ENCODE results near the gene DUS1L.

The DUS1L gene

DNA sequence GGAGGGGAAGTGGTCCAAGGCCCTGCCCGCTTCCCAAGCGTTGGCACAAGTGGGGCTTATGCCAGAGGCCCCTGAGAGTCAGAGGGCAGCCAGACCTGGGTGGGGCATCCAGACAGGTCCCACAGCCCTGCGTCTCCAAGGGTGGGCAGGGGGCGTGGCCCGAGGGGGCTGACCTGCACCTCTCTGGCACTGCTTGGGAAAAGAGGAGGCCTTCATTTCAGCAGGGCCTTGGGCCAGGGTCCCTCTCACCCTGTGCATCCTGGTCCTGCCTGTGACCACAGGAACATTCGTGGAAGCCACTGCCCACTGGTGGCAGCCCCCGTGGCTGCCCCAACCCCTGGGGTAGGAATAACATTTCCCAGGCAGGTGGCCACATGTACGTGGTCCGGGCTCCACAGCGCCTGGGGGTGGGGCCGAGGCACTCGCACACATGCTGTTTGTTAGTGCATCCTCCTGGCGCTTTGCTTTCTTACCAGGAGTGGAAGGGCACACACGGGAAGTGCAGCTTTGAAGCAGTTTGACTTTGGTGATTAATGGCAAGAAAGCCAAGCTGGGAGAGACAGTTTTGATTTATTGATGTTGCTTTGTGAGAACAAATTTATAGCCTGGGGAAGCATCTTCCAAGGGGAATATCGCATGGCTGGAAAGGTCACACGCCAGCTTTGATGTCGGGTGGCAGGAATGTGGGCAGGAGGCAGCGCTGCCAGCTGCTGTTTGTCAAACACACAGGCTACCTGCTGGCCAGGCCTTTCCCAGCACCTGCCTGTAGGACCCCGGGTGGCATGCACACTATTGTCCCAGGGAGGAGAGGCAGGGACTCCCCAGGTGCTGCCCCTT, 47.2 kb downstream of the DUS1L start:
- H3K4me1 ChIP-seq = peaks cover 0 to 22% (median 16%) of the 10 kb centered on the region in 4 donors
- no peak overlapping the region for H3K27ac ChIP-seq
- no peak overlapping the region for H3K4me3 ChIP-seq
- H3K36me3 ChIP-seq = peaks cover 0 to 25% (median 11%) of the 10 kb centered on the region in 3 donors
- H3K27me3 ChIP-seq = no peaks in the 10 kb centered on the region
- intact Hi-C loops (cut with DNase I; ENCODE audit: low total_unique reads) = no loop called here
- DNase-seq = no peak
- H3K9me3 ChIP-seq = no peaks in the 10 kb centered on the region
- TF ChIP-seq, protein P1, sequence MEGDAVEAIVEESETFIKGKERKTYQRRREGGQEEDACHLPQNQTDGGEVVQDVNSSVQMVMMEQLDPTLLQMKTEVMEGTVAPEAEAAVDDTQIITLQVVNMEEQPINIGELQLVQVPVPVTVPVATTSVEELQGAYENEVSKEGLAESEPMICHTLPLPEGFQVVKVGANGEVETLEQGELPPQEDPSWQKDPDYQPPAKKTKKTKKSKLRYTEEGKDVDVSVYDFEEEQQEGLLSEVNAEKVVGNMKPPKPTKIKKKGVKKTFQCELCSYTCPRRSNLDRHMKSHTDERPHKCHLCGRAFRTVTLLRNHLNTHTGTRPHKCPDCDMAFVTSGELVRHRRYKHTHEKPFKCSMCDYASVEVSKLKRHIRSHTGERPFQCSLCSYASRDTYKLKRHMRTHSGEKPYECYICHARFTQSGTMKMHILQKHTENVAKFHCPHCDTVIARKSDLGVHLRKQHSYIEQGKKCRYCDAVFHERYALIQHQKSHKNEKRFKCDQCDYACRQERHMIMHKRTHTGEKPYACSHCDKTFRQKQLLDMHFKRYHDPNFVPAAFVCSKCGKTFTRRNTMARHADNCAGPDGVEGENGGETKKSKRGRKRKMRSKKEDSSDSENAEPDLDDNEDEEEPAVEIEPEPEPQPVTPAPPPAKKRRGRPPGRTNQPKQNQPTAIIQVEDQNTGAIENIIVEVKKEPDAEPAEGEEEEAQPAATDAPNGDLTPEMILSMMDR (IDR thresholded peaks at IDR 0.05) = no peak

DNA sequence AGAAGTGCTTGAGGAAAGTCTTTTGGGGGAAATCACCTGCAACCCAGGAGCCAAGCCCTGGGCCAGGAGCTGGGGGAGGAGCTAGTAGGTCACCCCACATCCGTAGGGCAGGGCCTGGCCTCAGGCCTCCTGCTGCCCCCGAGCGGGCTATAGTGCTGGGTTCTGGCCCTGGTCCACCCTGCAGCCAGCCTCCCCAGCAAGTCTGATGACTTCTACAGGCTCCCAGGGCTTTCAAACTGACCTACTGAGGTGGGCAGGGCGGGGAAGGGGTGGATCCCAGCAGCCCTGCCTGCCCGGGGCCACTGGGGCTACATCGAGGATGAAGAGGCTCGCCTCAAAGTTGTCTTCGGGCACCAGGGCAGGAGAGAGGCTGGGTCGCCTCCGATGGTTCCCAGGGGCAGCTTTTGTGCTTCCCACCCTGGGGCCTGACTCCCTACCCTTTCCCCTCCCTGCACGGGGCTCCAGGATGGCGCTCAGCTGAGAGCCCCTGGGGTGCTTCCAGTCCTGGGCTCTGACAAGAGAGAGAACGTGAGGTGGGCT, 47.9 kb downstream of the DUS1L start:
- Histone ChIP-seq H3K4me3 (no peak overlapping the region), H3K9me3 (no peaks in the 10 kb centered on the region), H3K4me1 (peaks cover 0 to 29% (median 16%) of the 10 kb centered on the region in 4 donors), H3K36me3 (peaks cover 0 to 25% (median 11%) of the 10 kb centered on the region in 3 donors), H3K27me3 (no peaks in the 10 kb centered on the region), H3K27ac (no peak overlapping the region)
- TF ChIP-seq, protein P1 (IDR thresholded peaks at IDR 0.05) = no peak
- no peak for DNase-seq
- intact Hi-C loops (cut with DNase I; ENCODE audit: low total_unique reads) = no loop called here

DNA sequence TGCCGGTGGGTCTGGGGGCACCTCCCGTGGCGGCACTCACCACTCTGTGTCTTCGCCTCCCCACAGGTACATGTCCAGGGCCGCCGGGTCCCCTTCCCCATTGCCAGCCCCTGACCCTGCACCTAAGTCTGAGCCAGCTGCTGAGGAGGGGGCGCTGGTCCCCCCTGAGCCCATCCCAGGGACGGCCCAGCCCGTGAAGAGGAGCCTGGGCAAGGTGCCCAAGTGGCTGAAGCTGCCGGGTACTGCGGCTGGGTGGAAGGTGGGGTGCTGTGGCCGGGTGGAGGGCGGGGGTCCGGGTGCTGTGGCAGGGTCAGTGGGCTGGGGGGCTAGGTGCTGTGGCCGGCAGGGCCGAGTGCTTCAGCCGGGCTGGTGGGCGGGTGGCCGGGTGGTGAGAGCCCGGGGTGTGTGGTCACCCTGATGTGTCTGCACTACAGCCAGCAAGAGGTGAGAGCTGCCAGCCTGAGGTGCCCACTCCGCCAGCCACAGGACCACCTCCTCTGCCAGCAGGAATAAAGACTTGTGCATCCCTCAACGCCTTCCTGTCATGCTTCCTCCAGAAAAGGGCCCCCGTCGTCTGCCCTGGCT, 48.6 kb downstream of the DUS1L start:
- no peaks in the 10 kb centered on the region for H3K9me3 ChIP-seq
- peaks cover 0 to 28% (median 12%) of the 10 kb centered on the region in 4 donors for H3K4me1 ChIP-seq
- DNase-seq = no peak
- H3K4me3 ChIP-seq = no peak overlapping the region
- peaks cover 0 to 31% (median 14%) of the 10 kb centered on the region in 3 donors for H3K36me3 ChIP-seq
- intact Hi-C loops (cut with DNase I; ENCODE audit: low total_unique reads) = no loop called here
- TF ChIP-seq, protein P1 (IDR thresholded peaks at IDR 0.05) = no peak
- H3K27me3 ChIP-seq = no peaks in the 10 kb centered on the region
- no peak overlapping the region for H3K27ac ChIP-seq

DNA sequence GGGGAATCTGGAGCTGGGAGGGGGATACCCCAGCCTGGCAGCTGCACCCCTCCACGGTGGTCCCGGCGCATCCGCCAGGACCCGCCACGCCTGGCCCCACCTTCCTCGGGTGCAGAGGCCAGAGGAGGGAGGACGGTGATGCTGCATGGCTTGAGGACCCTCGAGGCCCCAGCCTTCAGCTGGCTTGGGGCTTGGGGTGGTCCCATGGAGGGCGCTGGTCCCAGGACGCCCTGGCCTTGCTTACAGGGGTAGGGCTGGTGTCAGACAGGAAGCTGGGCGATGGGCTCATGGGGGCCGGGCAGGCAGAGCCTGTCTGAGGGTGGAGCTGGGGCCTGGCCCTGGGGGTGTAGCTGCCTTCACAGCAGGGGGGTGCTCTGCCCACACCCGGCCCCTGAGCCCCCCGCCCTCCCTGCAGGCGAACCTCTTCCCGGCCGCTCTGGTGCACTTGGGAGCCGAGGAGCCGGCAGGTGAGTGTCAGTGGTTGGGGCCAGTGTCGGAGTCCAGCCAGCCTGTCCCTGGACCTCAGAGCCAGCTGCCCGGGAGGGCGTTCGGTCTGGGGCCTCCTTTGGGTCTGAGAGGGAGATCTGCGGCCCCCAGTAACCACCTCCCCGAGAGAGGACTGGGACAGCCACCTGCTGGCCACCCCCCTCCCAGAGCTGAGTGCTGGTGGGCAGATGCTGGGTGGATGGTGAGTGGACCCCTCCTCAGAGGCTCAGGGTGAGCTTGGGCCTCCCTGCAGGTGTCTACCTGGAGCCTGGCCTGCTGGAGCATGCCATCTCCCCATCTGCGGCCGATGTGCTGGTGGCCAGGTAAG, 49.3 kb downstream of the DUS1L start:
- TF ChIP-seq, protein P1 (IDR thresholded peaks at IDR 0.05) = no peak
- Histone ChIP-seq H3K36me3 (peaks cover 0 to 38% (median 21%) of the 10 kb centered on the region in 3 donors), H3K4me1 (peaks cover 0 to 21% (median 5%) of the 10 kb centered on the region in 4 donors), H3K27me3 (no peaks in the 10 kb centered on the region), H3K9me3 (no peaks in the 10 kb centered on the region), H3K27ac (no peak overlapping the region), H3K4me3 (no peak overlapping the region)
- intact Hi-C loops (cut with DNase I; ENCODE audit: low total_unique reads) = no loop called here
- no peak for DNase-seq

DNA sequence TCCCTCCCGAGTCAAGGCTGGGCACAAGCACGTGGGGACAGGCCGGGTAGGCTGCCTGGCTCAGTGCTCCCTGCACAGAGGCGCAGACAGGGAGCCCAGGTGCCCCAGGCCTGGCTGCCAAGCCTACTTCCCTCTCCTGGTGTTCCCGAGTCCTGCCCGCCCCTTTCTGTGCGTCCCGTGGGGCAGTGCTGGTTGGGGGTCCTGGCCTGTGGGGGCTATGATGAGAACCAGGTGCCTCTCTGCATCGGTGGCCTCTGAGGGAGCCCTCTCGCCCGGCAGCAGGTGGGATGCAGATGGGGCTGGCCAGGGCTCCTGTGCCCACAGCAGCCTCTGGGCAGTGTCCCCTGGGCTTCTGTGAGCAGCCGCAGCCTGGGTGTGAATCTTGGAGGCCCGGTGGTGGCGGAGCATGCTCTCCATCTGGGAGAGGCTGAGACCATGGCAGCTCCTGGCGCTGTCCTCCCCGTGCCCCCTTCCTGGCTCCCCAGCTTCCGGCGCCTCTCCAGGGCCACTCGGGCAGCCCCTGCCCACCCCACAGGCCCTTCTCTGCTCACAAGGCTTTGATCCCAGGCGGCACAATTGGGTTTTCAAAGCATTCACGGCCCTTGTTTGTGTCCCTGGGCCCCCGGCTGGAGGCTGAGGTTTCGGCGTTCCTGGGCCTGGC, 50.2 kb downstream of the DUS1L start:
- peaks cover 0 to 14% (median 0%) of the 10 kb centered on the region in 4 donors for H3K4me1 ChIP-seq
- H3K27me3 ChIP-seq = no peaks in the 10 kb centered on the region
- H3K4me3 ChIP-seq = no peak overlapping the region
- no peak overlapping the region for H3K27ac ChIP-seq
- H3K36me3 ChIP-seq = peaks cover 0 to 45% (median 21%) of the 10 kb centered on the region in 3 donors
- TF ChIP-seq, protein P1 (IDR thresholded peaks at IDR 0.05) = no peak
- intact Hi-C loops (cut with DNase I; ENCODE audit: low total_unique reads) = no loop called here
- no peaks in the 10 kb centered on the region for H3K9me3 ChIP-seq
- DNase-seq = no peak

Measured in tibial artery (tissue), 4 donors.